Measurements from ENCODE around the gene LRRFIP1. TPM values are rescaled to one million over a fixed set of nuclear protein-coding genes. Genes with fewer than 3 reads are reported as not detected.

The LRRFIP1 gene
- total and polyA plus RNA-seq, 2 donors (not counting 3 experiments of a cell fraction or from before 2014, with no cell fraction given): 39.2 to 179 TPM

DNA sequence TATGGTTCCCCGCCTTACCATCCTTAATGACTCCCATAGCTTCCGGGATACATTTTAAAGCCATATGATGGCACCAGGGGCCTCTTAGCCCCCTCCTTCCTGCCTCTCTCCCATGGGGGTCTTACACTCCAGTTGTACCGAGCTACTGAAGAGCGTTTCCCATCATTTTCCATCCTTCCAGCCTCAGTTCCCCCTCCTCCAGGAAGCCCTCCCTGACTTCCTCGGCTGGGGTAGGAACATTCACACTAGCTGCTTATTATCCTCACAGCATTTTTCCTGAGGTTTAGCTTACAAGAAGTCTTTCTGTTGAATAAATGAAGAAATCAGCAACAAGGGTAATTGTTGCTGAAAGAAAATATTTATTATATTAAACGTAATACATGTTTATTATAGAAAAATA, 41.1 kb downstream of the LRRFIP1 start:
- BruUV-seq (replicated peaks): no TSS peak
- CTCF ChIA-PET: interaction anchor here (0.7 to 1.2 kb wide), 3 partner anchors 77 to 96 kb away, joined by 3 to 4 read pairs (median 4); no protein-coding TSS in a partner anchor
- intact Hi-C loops (cut with micrococcal nuclease) (no loop called here), dilution Hi-C loops (cut with MboI; ENCODE audit: extremely low pct_ligation_motif_present, low sequenced_read_pairs) (no loop called here)
- Histone ChIP-seq H3K79me2 (ENCODE audit: control insufficient read depth, insufficient read depth, low read length) (no peaks in the 10 kb centered on the region), H3K9me1 (replicated peaks; ENCODE audit: control insufficient read depth, extremely low read depth, insufficient read depth, low read length) (no peaks in the 10 kb centered on the region), H3K4me1 (ENCODE audit: control insufficient read depth, extremely low read depth, insufficient read depth, low read length) (peaks cover 8% of the 10 kb centered on the region), H3K9ac (replicated peaks; ENCODE audit: extremely low read depth, insufficient read depth, low read length) (no peak overlapping the region), H3K27ac (ENCODE audit: insufficient read depth, low read depth, low read length) (no peak overlapping the region), H3K4me3 (replicated peaks in 1 of 3; ENCODE audit: insufficient read depth in 1 of 3, low read depth in 1 of 3, low read length in 3 of 3) (no peak overlapping the region), H3K27me3 (ENCODE audit: control insufficient read depth in 2 of 2, insufficient read depth in 2 of 2, low read length in 2 of 2) (no peaks in the 10 kb centered on the region), H2AFZ (ENCODE audit: low read depth, low read length) (no peak overlapping the region), H3K36me3 (ENCODE audit: control insufficient read depth in 2 of 2, extremely low read depth in 1 of 2, insufficient read depth in 2 of 2, low read length in 2 of 2) (no peaks in the 10 kb centered on the region), H3K4me2 (ENCODE audit: insufficient read depth, low read length) (no peak overlapping the region), H4K20me1 (replicated peaks; ENCODE audit: control insufficient read depth, extremely low read depth, insufficient read depth, low read length) (no peaks in the 10 kb centered on the region), H3K9me3 (replicated peaks; ENCODE audit: control insufficient read depth, insufficient read depth, low read length) (no peaks in the 10 kb centered on the region)
- no peak for FAIRE-seq
- TF ChIP-seq POLR2AphosphoS5 (IDR thresholded peaks at IDR 0.05; ENCODE audit: insufficient read depth, low read depth, low read length): no peak
- TF ChIP-seq JUN (IDR thresholded peaks at IDR 0.05; ENCODE audit: borderline replicate concordance, insufficient read depth, insufficient read length, low read depth): no peak
- TF ChIP-seq, protein P1, sequence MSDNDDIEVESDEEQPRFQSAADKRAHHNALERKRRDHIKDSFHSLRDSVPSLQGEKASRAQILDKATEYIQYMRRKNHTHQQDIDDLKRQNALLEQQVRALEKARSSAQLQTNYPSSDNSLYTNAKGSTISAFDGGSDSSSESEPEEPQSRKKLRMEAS (IDR thresholded peaks at IDR 0.05; ENCODE audit: insufficient read depth, insufficient read length): no peak
- TF ChIP-seq EZH2 (IDR thresholded peaks at IDR 0.05; ENCODE audit: borderline replicate concordance, low read depth, low read length, severe bottlenecking): no peak
- no peak for TF ChIP-seq FOS (IDR thresholded peaks at IDR 0.05; ENCODE audit: borderline replicate concordance, insufficient read depth, low read length)
- DNase-seq (ENCODE audit: low read depth, low spot score): no peak
- POLR2A ChIA-PET: no interaction called here

GRCh38 chr2:237669283-237669627, 41.9 kb downstream of the LRRFIP1 start:
- Histone ChIP-seq H2AFZ (ENCODE audit: low read depth, low read length) (no peak overlapping the region), H3K4me1 (ENCODE audit: control insufficient read depth, extremely low read depth, insufficient read depth, low read length) (peaks cover 17% of the 10 kb centered on the region), H4K20me1 (replicated peaks; ENCODE audit: control insufficient read depth, extremely low read depth, insufficient read depth, low read length) (no peaks in the 10 kb centered on the region), H3K9me3 (replicated peaks; ENCODE audit: control insufficient read depth, insufficient read depth, low read length) (no peaks in the 10 kb centered on the region), H3K79me2 (ENCODE audit: control insufficient read depth, insufficient read depth, low read length) (no peaks in the 10 kb centered on the region), H3K9me1 (replicated peaks; ENCODE audit: control insufficient read depth, extremely low read depth, insufficient read depth, low read length) (no peaks in the 10 kb centered on the region), H3K4me2 (ENCODE audit: insufficient read depth, low read length) (no peak overlapping the region), H3K36me3 (ENCODE audit: control insufficient read depth in 2 of 2, extremely low read depth in 1 of 2, insufficient read depth in 2 of 2, low read length in 2 of 2) (no peaks in the 10 kb centered on the region), H3K27me3 (ENCODE audit: control insufficient read depth in 2 of 2, insufficient read depth in 2 of 2, low read length in 2 of 2) (no peaks in the 10 kb centered on the region), H3K9ac (replicated peaks; ENCODE audit: extremely low read depth, insufficient read depth, low read length) (no peak overlapping the region), H3K27ac (ENCODE audit: insufficient read depth, low read depth, low read length) (no peak overlapping the region), H3K4me3 (replicated peaks in 1 of 3; ENCODE audit: insufficient read depth in 1 of 3, low read depth in 1 of 3, low read length in 3 of 3) (no peak overlapping the region)
- dilution Hi-C loops (cut with MboI; ENCODE audit: extremely low pct_ligation_motif_present, low sequenced_read_pairs) (no loop called here), intact Hi-C loops (cut with micrococcal nuclease) (no loop called here)
- TF ChIP-seq FOS (IDR thresholded peaks at IDR 0.05; ENCODE audit: borderline replicate concordance, insufficient read depth, low read length) (no peak), JUN (IDR thresholded peaks at IDR 0.05; ENCODE audit: borderline replicate concordance, insufficient read depth, insufficient read length, low read depth) (no peak), POLR2A (IDR thresholded peaks at IDR 0.05; ENCODE audit: low read depth, low read length) (no peak), POLR2AphosphoS5 (IDR thresholded peaks at IDR 0.05; ENCODE audit: insufficient read depth, low read depth, low read length) (no peak), MYC (IDR thresholded peaks at IDR 0.05; ENCODE audit: low read depth, low read length) (no peak), EZH2 (IDR thresholded peaks at IDR 0.05; ENCODE audit: borderline replicate concordance, low read depth, low read length, severe bottlenecking) (no peak), GATA2 (IDR thresholded peaks at IDR 0.05; ENCODE audit: insufficient read depth, insufficient read length, low read depth, low read length) (no peak)
- TF ChIP-seq, protein P2, sequence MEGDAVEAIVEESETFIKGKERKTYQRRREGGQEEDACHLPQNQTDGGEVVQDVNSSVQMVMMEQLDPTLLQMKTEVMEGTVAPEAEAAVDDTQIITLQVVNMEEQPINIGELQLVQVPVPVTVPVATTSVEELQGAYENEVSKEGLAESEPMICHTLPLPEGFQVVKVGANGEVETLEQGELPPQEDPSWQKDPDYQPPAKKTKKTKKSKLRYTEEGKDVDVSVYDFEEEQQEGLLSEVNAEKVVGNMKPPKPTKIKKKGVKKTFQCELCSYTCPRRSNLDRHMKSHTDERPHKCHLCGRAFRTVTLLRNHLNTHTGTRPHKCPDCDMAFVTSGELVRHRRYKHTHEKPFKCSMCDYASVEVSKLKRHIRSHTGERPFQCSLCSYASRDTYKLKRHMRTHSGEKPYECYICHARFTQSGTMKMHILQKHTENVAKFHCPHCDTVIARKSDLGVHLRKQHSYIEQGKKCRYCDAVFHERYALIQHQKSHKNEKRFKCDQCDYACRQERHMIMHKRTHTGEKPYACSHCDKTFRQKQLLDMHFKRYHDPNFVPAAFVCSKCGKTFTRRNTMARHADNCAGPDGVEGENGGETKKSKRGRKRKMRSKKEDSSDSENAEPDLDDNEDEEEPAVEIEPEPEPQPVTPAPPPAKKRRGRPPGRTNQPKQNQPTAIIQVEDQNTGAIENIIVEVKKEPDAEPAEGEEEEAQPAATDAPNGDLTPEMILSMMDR (IDR thresholded peaks at IDR 0.05; ENCODE audit: extremely low read depth in 1 of 2, insufficient read depth in 1 of 2, low read depth in 1 of 2, low read length in 2 of 2): no peak
- TF ChIP-seq, protein P1 (IDR thresholded peaks at IDR 0.05; ENCODE audit: insufficient read depth, insufficient read length): no peak
- POLR2A ChIA-PET: no interaction called here
- no TSS peak for BruUV-seq (replicated peaks)
- DNase-seq (ENCODE audit: low read depth, low spot score) (no peak), FAIRE-seq (no peak)
- CTCF ChIA-PET: interaction anchor here (0.6 to 7.8 kb wide), 3 partner anchors 20 to 88 kb away, joined by 3 to 207 read pairs (median 3); no protein-coding TSS in a partner anchor

Data from endothelial cell of umbilical vein (primary cell).